Measurements from ENCODE around the gene ZCCHC12.

- TF ChIP-seq POU6F1 (CRISPR knock-in tag; IDR thresholded peaks at IDR 0.05; ENCODE audit: borderline replicate concordance, low read depth) = no peak
- TF ChIP-seq CREB5 (CRISPR knock-in tag; IDR thresholded peaks at IDR 0.05; ENCODE audit: low read depth) = no peak
- no peak for TF ChIP-seq ZC3H10 (CRISPR knock-in tag; IDR thresholded peaks at IDR 0.05)
- no peak for TF ChIP-seq GLIS3 (CRISPR knock-in tag; IDR thresholded peaks at IDR 0.05)
- no peak for TF ChIP-seq OSR1 (CRISPR knock-in tag; IDR thresholded peaks at IDR 0.05)
- TF ChIP-seq RARB (CRISPR knock-in tag; IDR thresholded peaks at IDR 0.05) = no peak
- TF ChIP-seq PATZ1 (CRISPR knock-in tag; IDR thresholded peaks at IDR 0.05; ENCODE audit: borderline replicate concordance) = no peak
- no peak for TF ChIP-seq ARNTL (CRISPR knock-in tag; IDR thresholded peaks at IDR 0.05; ENCODE audit: borderline replicate concordance, low read depth)
- TF ChIP-seq ZNF8 (CRISPR knock-in tag; IDR thresholded peaks at IDR 0.05) = no peak
- TF ChIP-seq TOX (CRISPR knock-in tag; IDR thresholded peaks at IDR 0.05; ENCODE audit: borderline replicate concordance) = no peak
- no peak for TF ChIP-seq ZFP3 (CRISPR knock-in tag; IDR thresholded peaks at IDR 0.05)
- no peak for TF ChIP-seq ESRRG (CRISPR knock-in tag; IDR thresholded peaks at IDR 0.05)
- no peak for TF ChIP-seq PPARA (CRISPR knock-in tag; IDR thresholded peaks at IDR 0.05; ENCODE audit: borderline replicate concordance)
Observed at GRCh38 chrX:118865231-118865630, 41.6 kb downstream of the ZCCHC12 start.
